Endothelial cell of umbilical vein (primary cell): ENCODE data around the gene YWHAQ.

Experiments used
- CTCF ChIP-seq, 2 donors: IDR thresholded peaks; 1 replicate in 1 of 2; 2 replicates in 1 of 2; pipeline ENCODE4 v1.5.1; 2011; ENCODE audit warnings: low read length in 2 of 2, mild to moderate bottlenecking in 2 of 2, moderate library complexity in 2 of 2, control low read depth in 1 of 2, inconsistent platforms in 1 of 2, low read depth in 1 of 2; ENCODE audit not compliant: insufficient read depth in 1 of 2; ENCODE audit errors: extremely low read depth in 1 of 2
- EZH2 ChIP-seq: IDR thresholded peaks from 2 replicates; pipeline ENCODE4 v1.6.1; 2012; ENCODE audit warnings: borderline replicate concordance, low read depth, mild to moderate bottlenecking, moderate library complexity, low read length, inconsistent platforms; ENCODE audit not compliant: severe bottlenecking
- FOS ChIP-seq: IDR thresholded peaks from 2 replicates; pipeline ENCODE4 v1.6.1; 2011; ENCODE audit warnings: mild to moderate bottlenecking, low read length, moderate library complexity, borderline replicate concordance; ENCODE audit not compliant: insufficient read depth
- GATA2 ChIP-seq: IDR thresholded peaks from 2 replicates; pipeline ENCODE4 v1.7.0; 2011; ENCODE audit warnings: low read depth, mild to moderate bottlenecking, moderate library complexity, mixed read lengths, low read length; ENCODE audit not compliant: insufficient read length, insufficient read depth
- JUN ChIP-seq: IDR thresholded peaks from 2 replicates; pipeline ENCODE4 v1.6.1; 2011; ENCODE audit warnings: borderline replicate concordance, low read depth; ENCODE audit not compliant: insufficient read length, insufficient read depth
- MYC ChIP-seq: IDR thresholded peaks from one replicate; pipeline ENCODE4 v1.6.1; 2011; ENCODE audit warnings: mild to moderate bottlenecking, low read depth, low read length
- POLR2A ChIP-seq: IDR thresholded peaks from 2 replicates; pipeline ENCODE4 v1.6.1; 2012; ENCODE audit warnings: low read depth, mild to moderate bottlenecking, control low read depth, low read length
- POLR2AphosphoS5 ChIP-seq: IDR thresholded peaks from 2 replicates; pipeline ENCODE4 v1.6.1; 2012; ENCODE audit warnings: low read depth, mild to moderate bottlenecking, control low read depth, low read length, moderate library complexity; ENCODE audit not compliant: insufficient read depth
- TF ChIP-seq, protein P1 (sequence below): IDR thresholded peaks from 2 replicates; pipeline ENCODE4 v1.6.1; 2011; ENCODE audit not compliant: insufficient read depth, insufficient read length

DNA sequence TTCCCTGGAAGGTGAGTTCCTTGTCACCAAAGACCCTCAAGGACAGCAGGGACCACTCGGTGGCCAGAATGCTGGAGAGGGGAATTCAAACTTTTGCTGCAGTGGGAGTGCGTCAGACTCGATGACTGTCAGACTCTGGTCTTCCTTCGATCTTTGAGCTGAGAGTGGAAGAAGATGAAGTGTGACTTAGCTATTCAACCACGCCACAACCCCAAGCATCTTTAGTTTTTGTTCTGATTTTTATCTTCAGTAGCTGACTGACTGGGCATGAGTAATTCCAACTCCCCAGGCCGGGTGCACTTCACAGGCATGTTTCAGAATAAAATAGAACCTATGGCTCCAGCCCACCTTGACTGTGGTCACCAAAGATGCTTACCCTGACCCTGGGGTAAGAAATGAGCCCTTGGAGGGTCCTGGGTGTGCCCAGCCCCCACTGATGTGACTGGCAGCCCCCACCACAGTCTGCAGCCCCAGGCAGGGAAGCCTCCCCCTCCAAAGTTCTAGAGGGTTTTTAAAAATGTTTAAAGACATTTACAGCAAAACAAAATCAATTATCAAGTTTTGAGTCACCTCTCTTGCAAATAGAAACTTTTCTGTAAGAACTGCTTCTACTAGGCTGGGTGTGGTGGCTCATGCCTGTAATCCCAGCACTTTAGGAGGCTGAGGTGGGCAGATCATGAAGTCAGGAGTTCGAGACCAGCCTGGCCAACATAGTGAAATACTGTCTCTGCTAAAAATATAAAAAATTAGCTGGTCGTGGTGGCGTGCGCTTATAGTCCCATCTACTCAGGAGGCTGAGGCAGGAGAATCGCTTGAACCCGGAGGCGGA, 24.9 kb upstream of the YWHAQ start:
- TF ChIP-seq, protein P1, sequence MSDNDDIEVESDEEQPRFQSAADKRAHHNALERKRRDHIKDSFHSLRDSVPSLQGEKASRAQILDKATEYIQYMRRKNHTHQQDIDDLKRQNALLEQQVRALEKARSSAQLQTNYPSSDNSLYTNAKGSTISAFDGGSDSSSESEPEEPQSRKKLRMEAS: no peak
- TF ChIP-seq CTCF (IDR thresholded peaks at IDR 0.05; ENCODE audit: extremely low read depth in 1 of 2, insufficient read depth in 1 of 2, low read depth in 1 of 2, low read length in 2 of 2): no peak
- TF ChIP-seq POLR2A: no peak
- no peak for TF ChIP-seq POLR2AphosphoS5
- peak; percentile 50 for TF ChIP-seq JUN
- no peak for TF ChIP-seq EZH2
- TF ChIP-seq GATA2: peak; percentile 94
- TF ChIP-seq MYC: no peak
- peak; percentile 85 for TF ChIP-seq FOS
